ENCODE results near the gene KCTD3.

KCTD3 gene

DNA sequence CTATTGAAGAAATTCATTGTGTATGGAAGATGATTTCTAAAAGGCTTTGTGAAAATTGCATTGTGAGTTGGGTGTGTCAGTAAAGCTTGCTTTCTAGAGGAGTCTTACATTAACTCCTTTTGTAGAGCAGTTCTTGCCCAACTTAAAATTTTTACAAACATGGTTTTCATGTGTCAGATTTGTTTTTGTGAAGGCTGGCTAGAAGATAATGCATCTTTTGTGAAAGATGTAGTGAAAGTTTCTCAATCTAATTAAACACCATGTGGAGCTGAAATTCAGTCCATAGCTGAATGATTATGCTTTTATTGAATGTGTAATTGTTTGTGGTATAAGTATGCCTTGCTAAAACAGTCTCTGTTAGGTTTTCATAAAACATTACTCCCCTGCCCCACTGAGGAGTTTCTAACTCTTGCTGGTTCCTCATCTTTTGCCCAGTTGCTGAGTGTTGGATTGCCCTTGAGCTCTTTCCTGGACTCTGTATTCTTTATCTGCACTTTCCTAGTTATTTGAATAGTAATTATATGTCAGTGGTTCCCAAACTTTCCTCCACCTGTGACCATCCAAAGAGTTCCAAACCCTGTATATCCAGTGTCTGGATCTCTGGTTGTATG lies 38.0 kb downstream of the KCTD3 start:
- no peak for DNase-seq (ENCODE audit: low read depth, low spot score)

DNA sequence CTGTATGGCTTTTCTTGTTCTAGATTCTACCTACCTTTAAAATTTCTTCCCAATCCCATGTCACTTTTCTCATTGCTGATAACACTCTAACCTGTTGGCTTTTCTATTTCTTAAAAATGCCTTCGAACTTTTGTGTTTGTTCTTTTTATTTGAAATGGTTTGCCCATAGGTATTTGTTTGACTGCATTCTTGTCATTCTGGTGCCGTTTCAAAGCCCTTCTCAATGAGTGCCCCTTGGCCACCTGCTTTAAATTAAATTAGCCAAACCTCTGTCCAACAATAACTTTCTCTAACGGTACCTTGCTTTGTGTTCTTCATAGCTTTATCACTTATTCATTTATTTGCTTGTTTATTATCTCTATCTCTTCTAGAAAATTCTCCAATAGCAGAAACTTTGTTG lies 38.9 kb downstream of the KCTD3 start:
- no peak for DNase-seq (ENCODE audit: low read depth, low spot score)

DNA sequence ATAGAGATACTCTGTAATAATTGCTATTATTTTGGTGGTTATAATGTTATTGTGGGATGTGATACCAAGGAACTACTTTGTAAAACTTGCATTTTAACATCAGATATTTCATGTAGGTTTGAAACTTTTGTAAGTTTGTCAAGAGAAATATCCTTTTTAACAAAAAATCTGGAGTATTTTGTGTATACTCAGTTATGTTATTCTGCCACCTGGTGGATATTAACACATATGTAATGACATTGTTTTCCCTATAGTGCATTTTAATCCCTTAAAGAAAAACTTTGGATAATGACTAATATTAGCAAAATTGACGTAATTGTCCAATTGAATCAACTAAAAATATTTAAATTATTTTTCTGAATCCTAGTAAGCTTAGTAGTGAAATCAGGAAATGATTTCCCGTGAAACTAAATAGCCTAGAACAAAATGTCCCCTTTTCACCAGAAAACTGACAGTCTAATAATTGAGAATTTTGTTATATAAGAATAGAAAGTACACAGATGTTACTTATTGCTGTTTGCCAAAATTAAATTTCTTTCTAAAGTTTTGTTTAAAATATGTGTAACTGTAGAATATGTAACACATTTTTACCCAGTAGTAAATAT lies 39.6 kb downstream of the KCTD3 start:
- DNase-seq (ENCODE audit: low read depth, low spot score): no peak

DNA sequence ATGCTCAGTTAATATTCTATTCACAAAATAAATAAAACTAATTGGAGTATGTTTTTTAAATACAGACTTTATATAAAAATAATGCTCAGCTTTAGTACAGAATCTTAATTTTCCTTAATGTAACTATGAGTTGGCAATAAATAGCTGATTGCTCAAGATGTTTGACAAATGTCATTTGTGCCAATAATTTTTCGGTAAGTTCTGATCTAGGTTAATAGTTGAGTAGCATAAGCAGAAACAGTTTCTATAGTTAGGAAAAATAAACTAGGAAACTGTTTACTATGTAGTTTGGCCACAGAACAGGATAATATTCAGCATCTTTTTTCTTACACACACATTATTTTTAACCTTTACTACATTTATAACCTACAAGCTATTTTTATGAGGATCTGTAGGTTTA lies 40.3 kb downstream of the KCTD3 start:
- DNase-seq (ENCODE audit: low read depth, low spot score): no peak

DNA sequence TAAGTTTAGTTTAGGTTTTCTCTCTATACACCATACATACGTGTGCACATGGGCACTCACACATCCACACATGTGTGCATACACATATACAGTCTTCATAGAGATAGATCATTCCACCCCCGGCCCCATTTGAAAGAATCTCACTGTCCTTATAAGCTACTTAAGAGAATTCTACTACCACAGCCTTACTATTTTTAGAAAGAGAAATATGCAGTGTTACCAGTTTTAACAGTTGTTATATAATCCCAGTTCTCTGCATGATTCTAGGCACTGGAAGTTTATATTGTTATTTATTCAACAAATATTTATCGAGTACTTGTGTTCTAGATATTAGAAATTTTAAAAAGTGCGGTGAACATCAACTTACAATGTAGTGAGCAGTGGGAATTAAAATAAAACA lies 41.5 kb downstream of the KCTD3 start:
- no peak for DNase-seq (ENCODE audit: low read depth, low spot score)

DNA sequence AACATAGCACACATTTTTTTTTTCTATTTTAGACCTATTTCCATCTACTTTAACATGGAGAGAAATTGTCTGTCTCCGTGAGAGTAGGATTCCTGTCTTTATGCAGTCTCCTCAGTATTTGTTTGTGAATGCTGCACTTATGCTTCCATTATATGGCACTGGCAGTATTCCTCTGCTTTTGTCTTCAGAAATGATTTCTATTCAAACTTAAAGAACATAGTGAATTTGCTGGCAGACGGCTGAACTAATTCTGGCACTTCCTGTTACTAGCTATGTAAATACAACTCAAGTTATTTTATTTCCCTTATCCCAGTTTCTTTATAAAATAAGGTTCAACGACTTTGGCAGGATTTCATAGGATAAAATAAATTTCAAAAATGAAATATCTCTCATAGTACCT lies 45.3 kb downstream of the KCTD3 start:
- DNase-seq (ENCODE audit: low read depth, low spot score): no peak

DNA sequence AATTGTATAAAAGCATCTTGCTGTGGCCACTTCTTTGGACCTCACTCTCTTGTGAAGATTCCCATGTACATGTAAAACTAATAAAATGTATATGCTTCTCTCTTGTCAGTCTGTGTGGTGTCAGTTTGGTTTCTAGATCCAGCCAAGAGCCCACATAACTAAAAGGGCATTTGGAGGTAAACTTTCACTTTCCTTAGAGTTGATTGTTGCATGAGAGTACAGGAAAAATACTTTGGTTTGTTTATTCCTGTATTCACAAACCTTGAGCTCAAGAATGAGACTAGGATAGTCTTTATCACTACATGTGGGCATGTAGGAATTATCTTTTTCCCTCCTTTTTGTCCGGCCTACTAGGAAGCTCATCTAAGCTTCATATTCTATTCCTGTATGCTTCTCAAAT lies 50.9 kb downstream of the KCTD3 start:
- no peak for DNase-seq (ENCODE audit: low read depth, low spot score)

DNA sequence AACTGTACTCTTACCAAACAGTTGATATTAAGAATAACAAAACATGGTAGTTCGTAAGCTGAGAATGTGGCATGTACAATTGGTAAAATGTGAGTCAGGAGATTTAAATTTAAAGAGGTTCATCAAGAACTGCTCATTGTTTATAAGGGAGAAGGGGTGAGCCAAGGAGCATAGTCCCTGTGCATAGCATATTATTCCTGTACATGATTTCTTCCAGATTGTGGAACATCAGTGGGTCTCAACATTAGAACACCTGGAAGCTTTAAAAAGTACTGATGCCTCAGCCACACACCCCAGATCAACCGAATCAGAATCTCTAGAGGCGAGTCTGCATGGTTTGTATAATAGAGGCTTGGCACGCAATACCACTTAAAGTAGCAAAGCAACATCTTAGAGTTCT lies 56.1 kb downstream of the KCTD3 start:
- no peak for DNase-seq (ENCODE audit: low read depth, low spot score)

DNA sequence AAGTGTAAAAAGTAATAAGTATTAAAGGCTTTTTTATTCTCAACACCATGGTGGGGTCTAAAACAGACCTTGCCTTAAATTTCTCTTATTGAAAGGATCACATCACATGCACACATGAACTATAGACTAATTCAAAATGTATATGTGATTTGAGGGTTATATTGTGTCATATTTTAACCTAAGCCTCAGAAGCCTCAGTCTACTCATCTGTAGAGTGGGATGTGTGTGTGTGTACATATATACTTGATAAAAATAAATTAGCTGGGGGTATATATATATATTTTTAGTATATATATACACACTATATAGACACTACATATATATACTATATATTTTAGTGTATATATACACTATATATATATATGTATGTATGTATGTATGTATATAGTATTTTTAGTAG lies 58.8 kb downstream of the KCTD3 start:
- no peak for DNase-seq (ENCODE audit: low read depth, low spot score)

DNA sequence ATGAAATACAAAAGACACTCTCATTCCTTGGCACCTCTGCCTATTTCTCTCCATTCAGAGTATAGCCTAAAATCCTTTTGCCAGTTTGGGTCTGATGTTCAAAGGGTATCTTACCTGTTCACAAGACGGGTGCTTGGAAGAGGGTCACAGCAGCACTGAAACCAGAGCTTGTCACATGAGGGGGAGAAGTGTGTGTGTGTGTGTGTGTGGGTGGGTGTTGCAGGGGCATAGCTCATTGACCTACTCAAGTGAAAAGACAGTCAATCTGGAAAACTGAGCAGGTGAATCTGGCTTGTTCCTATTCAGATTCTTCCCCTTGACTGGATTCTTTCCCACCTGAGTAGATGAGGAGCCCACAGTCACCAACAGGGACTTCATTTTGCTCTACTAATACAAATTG lies 63.9 kb downstream of the KCTD3 start:
- no peak for DNase-seq (ENCODE audit: low read depth, low spot score)

DNA sequence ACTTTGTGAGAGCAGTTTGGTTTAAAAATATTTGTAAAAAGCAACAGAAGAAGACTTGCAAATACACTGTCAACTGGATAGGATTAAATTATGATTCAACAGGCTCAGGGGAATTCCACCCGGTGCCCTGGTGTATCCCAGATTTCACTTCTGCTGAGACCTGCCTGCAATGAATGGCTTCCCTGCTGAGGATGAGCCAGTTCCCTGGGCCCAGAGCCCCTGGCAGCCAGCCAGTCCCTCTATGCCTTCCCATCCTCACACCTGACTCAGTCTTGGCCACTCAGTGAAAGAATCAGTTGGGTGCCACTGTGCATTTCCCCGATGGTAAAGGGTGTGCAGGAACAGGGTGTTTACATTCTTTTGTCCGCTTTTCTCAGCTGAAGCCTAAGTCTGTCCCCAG lies 64.4 kb downstream of the KCTD3 start:
- no peak for DNase-seq (ENCODE audit: low read depth, low spot score)

DNA sequence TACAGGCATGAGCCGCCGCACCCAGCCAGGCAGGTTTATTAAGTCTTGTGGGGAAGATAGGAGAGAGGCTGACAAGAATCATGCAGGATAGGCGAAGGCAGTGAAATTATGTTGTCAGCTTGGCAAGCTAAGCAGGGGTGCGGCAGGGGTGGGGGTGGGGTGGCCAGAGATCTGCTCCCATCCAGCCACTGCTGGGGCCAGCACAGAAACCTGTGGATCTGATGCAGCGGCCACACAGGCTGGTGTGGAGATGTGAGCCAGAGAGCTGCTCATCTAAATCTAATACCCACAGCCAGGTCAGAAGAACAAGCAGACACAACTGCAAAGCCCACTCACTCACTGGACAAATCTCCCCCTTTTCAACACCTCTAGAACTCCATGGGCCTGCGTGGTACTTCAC lies 68.7 kb downstream of the KCTD3 start:
- DNase-seq (ENCODE audit: low read depth, low spot score): no peak

DNA sequence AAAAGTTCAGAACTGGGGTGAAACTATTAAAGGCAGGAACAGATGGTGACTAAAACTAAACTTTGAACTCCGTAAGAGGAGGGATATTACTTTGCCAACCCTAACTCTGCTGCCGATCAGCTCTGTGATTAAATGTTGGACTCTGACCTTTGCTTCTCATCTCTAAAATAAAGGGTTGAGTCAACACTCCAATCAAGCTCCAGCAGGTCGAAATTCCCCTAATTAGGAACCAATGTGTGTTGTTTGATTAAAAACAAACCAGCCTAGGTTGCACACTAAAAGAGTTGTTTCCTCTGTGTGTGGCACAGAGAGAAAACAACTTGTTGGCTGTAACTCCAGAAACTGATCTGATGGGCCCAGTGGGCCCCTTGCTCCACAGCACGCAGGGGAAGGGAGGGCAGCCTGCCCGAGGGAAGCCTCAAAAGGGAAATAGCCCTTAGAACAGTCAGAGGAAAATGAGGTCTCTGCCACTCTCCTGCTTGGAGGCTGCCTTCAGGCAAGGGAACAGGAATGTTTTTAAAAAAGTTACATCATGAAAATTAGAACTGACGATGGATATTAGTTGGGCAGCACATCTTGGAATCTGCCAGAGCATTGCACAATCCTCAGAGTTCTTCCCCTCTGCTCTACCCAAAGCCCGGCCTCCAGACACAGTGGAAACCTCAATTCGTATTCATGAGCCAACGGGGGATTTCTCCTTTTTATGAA lies 69.3 kb downstream of the KCTD3 start:
- no peak for DNase-seq (ENCODE audit: low read depth, low spot score)

DNA sequence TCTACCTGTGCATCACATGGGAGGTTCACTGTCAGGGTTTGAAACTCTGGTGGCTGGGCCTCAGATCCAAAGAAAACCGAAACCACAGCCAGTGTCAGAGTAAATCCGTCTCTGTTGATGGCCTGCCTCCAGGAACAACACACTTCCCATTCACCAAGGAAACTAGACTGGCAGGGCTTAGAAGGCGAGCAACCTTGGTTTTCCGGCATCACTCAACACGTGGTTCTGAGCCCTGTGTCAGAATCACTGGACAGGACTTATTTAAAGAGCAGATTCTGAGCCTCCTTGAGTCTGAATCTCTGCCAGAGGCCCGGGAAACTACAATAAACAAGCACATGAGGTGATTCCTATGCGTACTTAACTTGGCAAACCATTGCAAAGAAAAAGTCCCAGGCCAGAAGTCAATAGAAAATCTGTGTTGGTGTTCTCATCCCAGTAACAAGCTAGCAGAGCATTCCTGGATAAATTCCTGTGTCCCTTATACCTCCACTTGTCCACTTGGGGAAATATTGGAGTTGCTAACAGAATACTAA lies 70.0 kb downstream of the KCTD3 start:
- no peak for DNase-seq (ENCODE audit: low read depth, low spot score)

DNA sequence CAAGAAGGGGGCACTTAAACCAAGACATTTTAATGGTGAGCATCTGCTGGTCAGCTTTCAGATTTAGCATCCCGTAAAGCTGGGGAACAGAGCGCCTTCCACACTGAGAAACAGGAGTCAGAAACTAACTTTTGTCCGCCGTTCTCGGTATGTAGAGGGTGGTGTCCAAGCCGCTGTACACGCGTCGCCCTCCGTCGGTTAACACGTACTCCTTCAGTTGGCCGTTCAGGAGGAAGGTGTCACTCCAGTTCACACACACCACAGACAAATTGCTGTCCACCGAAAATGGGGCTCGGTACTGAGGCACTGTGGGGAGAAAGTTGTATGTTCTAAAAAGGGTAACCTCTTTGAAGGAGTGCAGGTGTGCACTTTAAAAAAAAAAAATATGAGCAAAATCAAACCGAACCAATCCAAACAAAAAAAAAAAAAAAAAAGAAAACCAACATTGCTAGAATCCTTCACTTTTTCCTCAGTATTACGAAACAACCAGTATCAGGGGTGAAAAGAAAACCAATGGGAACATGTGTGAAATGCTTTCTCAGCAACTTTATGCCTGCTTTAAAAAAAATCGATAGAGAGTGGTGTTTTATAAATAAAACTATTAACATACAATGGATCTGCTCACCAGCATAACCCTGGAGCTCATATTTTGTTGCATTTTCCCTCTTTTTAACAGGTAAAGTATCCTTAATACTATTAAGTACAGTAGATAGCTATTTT lies 73.5 kb downstream of the KCTD3 start:
- no peak for DNase-seq (ENCODE audit: low read depth, low spot score)

DNA sequence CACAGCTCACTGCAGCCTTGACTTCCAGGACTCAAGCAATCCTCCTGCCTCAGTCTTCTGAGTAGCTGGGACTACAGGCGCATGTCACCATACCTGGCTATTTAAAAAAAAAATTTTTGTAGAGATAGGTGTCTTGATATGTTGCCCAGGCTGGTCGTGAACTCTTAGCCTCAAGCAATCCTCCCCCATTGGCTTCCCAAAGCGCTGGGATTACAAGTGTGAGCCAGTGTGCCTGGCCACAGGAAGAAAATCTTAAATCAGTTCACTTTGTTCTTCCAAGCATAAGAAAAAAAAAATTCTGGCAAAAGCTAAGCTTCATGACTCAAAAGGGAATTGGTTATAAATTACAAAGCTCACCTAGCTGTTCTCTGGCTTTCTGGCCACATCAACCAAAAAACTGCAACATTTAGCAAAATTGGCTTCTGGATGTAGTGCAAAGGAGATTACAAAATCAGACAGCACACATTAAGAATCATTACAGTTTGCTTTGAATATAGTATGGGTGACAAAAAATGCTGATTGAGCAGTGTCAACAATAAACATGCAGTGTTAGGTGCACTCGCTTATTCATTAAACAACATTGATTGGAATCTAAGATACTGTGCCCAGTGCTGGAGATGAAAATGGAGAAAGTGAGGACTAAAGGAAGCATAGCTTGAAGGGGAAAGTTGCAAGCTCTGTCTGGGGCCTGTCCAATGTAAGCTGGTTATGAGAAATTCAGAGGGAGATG lies 76.7 kb downstream of the KCTD3 start:
- DNase-seq (ENCODE audit: low read depth, low spot score): no peak

DNA sequence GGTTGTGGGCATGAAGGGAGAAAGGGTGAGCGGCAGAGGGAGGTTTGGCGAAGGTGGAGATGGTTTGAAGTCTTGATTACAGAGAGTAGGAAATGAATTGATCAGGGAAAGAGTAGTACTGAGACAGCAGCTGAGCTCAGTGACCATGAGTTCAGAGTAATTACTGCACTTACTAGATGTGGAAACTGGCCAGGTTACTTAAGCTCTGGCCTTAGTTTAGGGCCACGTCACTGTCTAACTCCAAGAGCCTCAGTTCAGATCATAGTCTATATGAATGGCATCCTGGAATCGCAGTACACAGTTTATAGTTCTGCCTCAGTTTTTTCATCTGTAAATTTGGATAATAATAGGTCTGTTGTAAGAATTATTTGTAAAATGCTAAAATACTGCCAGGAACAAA lies 78.1 kb downstream of the KCTD3 start:
- no peak for DNase-seq (ENCODE audit: low read depth, low spot score)

DNA sequence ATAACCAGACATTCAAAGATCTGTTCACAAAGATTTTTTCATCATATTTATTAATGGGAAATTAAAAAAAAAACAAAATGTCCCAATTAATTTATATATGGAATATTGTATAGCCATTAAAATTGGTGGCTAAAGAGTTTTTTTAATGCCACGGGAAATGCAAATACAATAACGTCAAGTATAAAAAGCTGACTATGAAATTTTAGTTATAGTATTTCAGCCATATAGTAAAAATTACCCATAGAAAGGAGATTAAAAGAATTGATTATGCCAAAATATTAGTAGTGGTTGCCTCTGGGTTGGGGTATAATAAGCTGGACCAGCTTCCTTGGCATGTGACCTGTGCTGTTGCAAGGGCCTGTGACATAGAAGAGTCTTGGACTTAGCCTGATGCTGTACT lies 78.8 kb downstream of the KCTD3 start:
- no peak for DNase-seq (ENCODE audit: low read depth, low spot score)

DNA sequence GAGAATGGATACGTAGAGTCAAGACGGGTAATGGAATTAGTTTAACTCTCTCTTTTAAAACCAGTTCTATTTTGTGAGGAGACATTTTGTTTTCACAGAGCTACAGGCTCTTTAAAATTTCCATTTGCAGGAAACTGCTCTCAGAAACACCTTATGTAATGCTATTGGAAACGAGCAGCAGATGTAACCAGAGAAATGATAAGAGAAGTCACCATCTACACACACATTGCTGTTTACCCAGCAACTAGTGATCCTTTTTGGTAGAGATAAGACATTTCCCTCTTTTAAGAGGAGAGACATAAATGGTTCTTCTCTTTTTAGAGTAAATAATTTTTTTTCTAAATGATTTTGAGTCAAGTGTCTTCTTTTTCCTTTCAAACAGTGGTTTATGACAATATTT lies 80.6 kb downstream of the KCTD3 start:
- no peak for DNase-seq (ENCODE audit: low read depth, low spot score)

DNA sequence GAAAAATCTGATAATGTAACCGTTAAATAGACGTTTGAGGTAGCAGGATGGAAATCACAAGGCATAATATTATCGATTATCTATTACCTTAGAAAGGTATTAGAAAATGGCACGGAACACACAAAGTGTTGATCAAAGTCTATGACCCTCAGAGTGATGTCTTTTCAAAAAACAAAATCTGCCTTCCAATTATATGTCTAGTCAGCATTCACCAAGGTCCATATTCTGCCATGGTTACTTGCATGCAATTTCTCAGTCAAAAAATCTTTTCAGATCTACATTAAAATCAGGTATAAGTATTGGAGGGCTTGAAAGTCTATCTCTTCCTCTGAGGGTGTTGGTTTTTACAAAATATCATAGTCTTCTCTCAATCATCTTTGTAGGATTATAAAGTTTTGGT lies 81.9 kb downstream of the KCTD3 start:
- no peak for DNase-seq (ENCODE audit: low read depth, low spot score)

DNA sequence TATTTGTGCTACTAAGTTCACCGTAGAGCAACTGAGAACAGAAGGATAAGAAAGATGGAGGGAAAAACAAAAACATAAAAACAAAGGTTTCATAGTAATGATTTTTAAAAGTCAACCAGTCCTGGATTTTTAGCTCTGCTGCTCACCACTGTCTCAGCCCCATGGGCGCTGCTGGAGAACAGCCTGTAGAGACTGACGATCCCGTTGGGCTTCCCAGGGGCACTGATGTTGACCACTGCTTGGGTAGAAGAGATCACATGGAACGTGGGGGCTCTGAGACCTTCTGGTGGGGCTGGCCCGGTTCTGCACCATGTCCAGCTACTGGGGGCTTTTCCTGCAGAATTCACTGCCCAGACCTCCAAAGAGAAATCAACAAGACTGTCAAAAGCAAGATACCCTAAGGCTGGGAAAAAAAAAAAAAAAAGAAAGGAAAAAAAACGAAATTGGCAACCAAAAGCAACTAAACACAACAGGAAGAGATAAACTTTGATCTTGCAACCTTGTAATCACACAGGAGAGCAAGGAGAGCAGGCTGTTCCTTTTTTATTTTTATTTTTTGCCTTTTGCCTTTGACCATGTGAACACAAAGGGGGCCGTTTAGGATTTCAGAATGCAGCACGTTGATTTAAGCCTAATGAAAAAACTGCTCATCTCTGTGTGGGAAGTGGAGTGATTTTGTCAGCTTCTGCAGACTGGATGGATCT lies 83.5 kb downstream of the KCTD3 start:
- DNase-seq (ENCODE audit: low read depth, low spot score): no peak

All from ELF-1 (cell line).